ENCODE data around the gene GLRA1. TPM values are rescaled to one million over a fixed set of nuclear protein-coding genes. Genes with fewer than 3 reads are reported as not detected.

GLRA1 gene
- total RNA-seq, 1 donor from 2014 or later: not detected

- H3K36me3 ChIP-seq: no peaks in the 10 kb centered on the region
- no peak for DNase-seq (ENCODE audit: low spot score in 2 of 2)
- intact Hi-C loops (cut with DNase I): no loop called here
- peaks cover 8 to 26% of the 10 kb centered on the region in 2 donors for H3K4me1 ChIP-seq
- no peak overlapping the region for H3K27ac ChIP-seq
- no peak for TF ChIP-seq CTCF (IDR thresholded peaks at IDR 0.05)
- no peaks in the 10 kb centered on the region for H3K27me3 ChIP-seq
- no peaks in the 10 kb centered on the region for H3K9me3 ChIP-seq
- H3K4me3 ChIP-seq: no peak overlapping the region
Measured at GRCh38 chr5:151901611-151902010, 23.0 kb downstream of the GLRA1 start.

GRCh38 chr5:151900891-151901290 is 23.8 kb downstream of the GLRA1 start:
- H3K4me1 ChIP-seq: peaks cover 8 to 29% of the 10 kb centered on the region in 2 donors
- DNase-seq (ENCODE audit: low spot score in 2 of 2): no peak
- no peak for TF ChIP-seq CTCF (IDR thresholded peaks at IDR 0.05)
- H3K27ac ChIP-seq: no peak overlapping the region
- no peaks in the 10 kb centered on the region for H3K27me3 ChIP-seq
- no peaks in the 10 kb centered on the region for H3K9me3 ChIP-seq
- H3K36me3 ChIP-seq: no peaks in the 10 kb centered on the region
- intact Hi-C loops (cut with DNase I): no loop called here
- no peak overlapping the region for H3K4me3 ChIP-seq

- Histone ChIP-seq H3K27me3 (no peaks in the 10 kb centered on the region), H3K36me3 (no peaks in the 10 kb centered on the region), H3K9me3 (no peaks in the 10 kb centered on the region), H3K4me1 (peaks cover 3 to 21% of the 10 kb centered on the region in 2 donors), H3K27ac (no peak overlapping the region), H3K4me3 (no peak overlapping the region)
- DNase-seq (ENCODE audit: low spot score in 2 of 2): no peak
- TF ChIP-seq CTCF (IDR thresholded peaks at IDR 0.05): no peak
- intact Hi-C loops (cut with DNase I): no loop called here
Measured at GRCh38 chr5:151899399-151899798, 25.3 kb downstream of the GLRA1 start.

GRCh38 chr5:151897896-151898295 is 26.8 kb downstream of the GLRA1 start:
- Histone ChIP-seq H3K4me1 (peaks cover 3 to 20% of the 10 kb centered on the region in 2 donors), H3K27me3 (no peaks in the 10 kb centered on the region), H3K27ac (no peak overlapping the region), H3K36me3 (no peaks in the 10 kb centered on the region), H3K4me3 (no peak overlapping the region), H3K9me3 (no peaks in the 10 kb centered on the region)
- intact Hi-C loops (cut with DNase I): no loop called here
- TF ChIP-seq CTCF (IDR thresholded peaks at IDR 0.05): no peak
- no peak for DNase-seq (ENCODE audit: low spot score in 2 of 2)

- Histone ChIP-seq H3K9me3 (no peaks in the 10 kb centered on the region), H3K4me1 (peaks cover 3 to 20% of the 10 kb centered on the region in 2 donors), H3K27me3 (no peaks in the 10 kb centered on the region), H3K4me3 (no peak overlapping the region), H3K27ac (peak overlapping the region in 1 of 2 donors; percentile 40), H3K36me3 (no peaks in the 10 kb centered on the region)
- no peak for DNase-seq (ENCODE audit: low spot score in 2 of 2)
- no peak for TF ChIP-seq CTCF (IDR thresholded peaks at IDR 0.05)
- intact Hi-C loops (cut with DNase I): no loop called here
Measured at GRCh38 chr5:151897020-151897552, 27.6 kb downstream of the GLRA1 start.
